Liver (tissue), 9 donors: ENCODE data around the gene WHRN. TPM values are rescaled to one million over a fixed set of nuclear protein-coding genes. Genes with fewer than 3 reads are reported as not detected.

Experiments
- DNase-seq: peaks from one replicate; pipeline ENCODE4 v3.0.0-alpha.2; 2017; ENCODE audit warnings: low spot score
- H3K27ac ChIP-seq, 2 donors: one replicate each; pipeline ENCODE4 v1.7.0; 2013; ENCODE audit warnings: inconsistent platforms in 2 of 2, low read length in 2 of 2, control low read depth in 1 of 2, low read depth in 1 of 2, mild to moderate bottlenecking in 1 of 2
- H3K27me3 ChIP-seq, 4 donors: one replicate each; pipeline versions ENCODE4 v1.6.1 to v1.7.0; 2013; ENCODE audit warnings: low read length in 3 of 4, inconsistent platforms in 1 of 4, mild to moderate bottlenecking in 1 of 4, moderate library complexity in 1 of 4; ENCODE audit not compliant: control insufficient read depth in 4 of 4, insufficient read depth in 4 of 4
- H3K36me3 ChIP-seq, 4 donors: one replicate each; pipeline versions ENCODE4 v1.6.1 to v1.7.0; 2013; ENCODE audit warnings: low read length in 3 of 4, mild to moderate bottlenecking in 3 of 4, low read depth in 1 of 4, moderate library complexity in 1 of 4; ENCODE audit not compliant: control insufficient read depth in 4 of 4, insufficient read depth in 3 of 4
- H3K4me1 ChIP-seq, 4 donors: one replicate each; pipeline versions ENCODE4 v1.6.1 to v1.7.0; 2013; ENCODE audit warnings: low read length in 3 of 4, mild to moderate bottlenecking in 3 of 4, moderate library complexity in 1 of 4; ENCODE audit not compliant: control insufficient read depth in 4 of 4, insufficient read depth in 4 of 4
- H3K4me3 ChIP-seq, 3 donors: one replicate each; pipeline versions ENCODE4 v1.6.1 to v1.7.0; 2013; ENCODE audit warnings: low read length in 3 of 3, control low read depth in 1 of 3, low read depth in 1 of 3, mild to moderate bottlenecking in 1 of 3
- H3K9ac ChIP-seq, 2 donors: one replicate each; pipeline ENCODE4 v1.7.0; 2013; ENCODE audit warnings: low read length in 2 of 2, mild to moderate bottlenecking in 2 of 2, moderate library complexity in 2 of 2, control low read depth in 1 of 2, low read depth in 1 of 2
- H3K9me3 ChIP-seq, 4 donors: one replicate each; pipeline versions ENCODE4 v1.6.1 to v1.7.0; 2013; ENCODE audit warnings: low read length in 3 of 4; ENCODE audit not compliant: control insufficient read depth in 4 of 4
- ATF3 ChIP-seq: IDR thresholded peaks from 2 replicates; pipeline ENCODE4 v1.6.1; 2016; ENCODE audit warnings: antibody characterized with exemption
- CTCF ChIP-seq: fragments of 150-350 bp; IDR thresholded peaks from 2 replicates; pipeline ENCODE4 v1.5.1; 2017; ENCODE audit warnings: improper control_type of control experiment, low read depth, low read length; ENCODE audit not compliant: missing input control
- EGR1 ChIP-seq, 2 donors: IDR thresholded peaks; 2 replicates each; pipeline ENCODE4 v1.6.1; 2016 to 2018; ENCODE audit warnings: antibody characterized with exemption in 2 of 2, low read depth in 2 of 2
- FOXA1 ChIP-seq: IDR thresholded peaks from 2 replicates; pipeline ENCODE4 v1.6.1; 2016; ENCODE audit warnings: antibody characterized with exemption
- FOXA2 ChIP-seq: IDR thresholded peaks from 2 replicates; pipeline ENCODE4 v1.6.1; 2016; ENCODE audit warnings: antibody characterized with exemption
- GABPA ChIP-seq, 2 donors: IDR thresholded peaks in 1 of 2; conservative IDR thresholded peaks in 1 of 2; 2 replicates each; pipeline ENCODE4 v1.6.1; 2016; ENCODE audit warnings: antibody characterized with exemption in 2 of 2, mild to moderate bottlenecking in 1 of 2, moderate library complexity in 1 of 2
- HNF4A ChIP-seq, 2 donors: conservative IDR thresholded peaks; 2 replicates each; pipeline ENCODE4 v1.6.1; 2016; ENCODE audit warnings: antibody characterized with exemption in 2 of 2, mild to moderate bottlenecking in 2 of 2
- HNF4G ChIP-seq: IDR thresholded peaks from 2 replicates; pipeline ENCODE4 v1.6.1; 2016; ENCODE audit warnings: antibody characterized with exemption
- JUND ChIP-seq, 2 donors: IDR thresholded peaks; 2 replicates each; pipeline ENCODE4 v1.6.1; 2016; ENCODE audit warnings: antibody characterized with exemption in 2 of 2
- MAX ChIP-seq: IDR thresholded peaks from 2 replicates; pipeline ENCODE4 v1.6.1; 2016; ENCODE audit warnings: antibody characterized with exemption
- NR2F2 ChIP-seq: IDR thresholded peaks from 2 replicates; pipeline ENCODE4 v1.6.1; 2016; ENCODE audit warnings: antibody characterized with exemption
- RAD21 ChIP-seq, 2 donors: IDR thresholded peaks; 2 replicates each; pipeline ENCODE4 v1.6.1; 2016; ENCODE audit warnings: antibody characterized with exemption in 2 of 2, mild to moderate bottlenecking in 2 of 2
- RXRA ChIP-seq, 2 donors: IDR thresholded peaks; 2 replicates each; pipeline ENCODE4 v1.6.1; 2017 to 2018; ENCODE audit warnings: antibody characterized with exemption in 2 of 2, mild to moderate bottlenecking in 1 of 2
- SP1 ChIP-seq: IDR thresholded peaks from 2 replicates; pipeline ENCODE4 v1.6.1; 2018; ENCODE audit warnings: antibody characterized with exemption, mild to moderate bottlenecking
- TAF1 ChIP-seq: conservative IDR thresholded peaks from 2 replicates; pipeline ENCODE4 v1.6.1; 2016; ENCODE audit warnings: antibody characterized with exemption, mild to moderate bottlenecking
- YY1 ChIP-seq: IDR thresholded peaks from 2 replicates; pipeline ENCODE4 v1.6.1; 2016; ENCODE audit warnings: antibody characterized with exemption, mild to moderate bottlenecking
- ZBTB33 ChIP-seq: IDR thresholded peaks from 2 replicates; pipeline ENCODE4 v1.6.1; 2016; ENCODE audit warnings: antibody characterized with exemption
- WGBS: extraction: QIAGEN DNeasy Blood & Tissue Kit; methylation state at CpG from one replicate; pipeline ENCODE4 v1.1.7; 2013; 5-methylcytosine and 5-hydroxymethylcytosine counted together
- polyA plus RNA-seq, 2 donors: library from polyadenylated mRNA; stranded (reverse) in 1 of 2; unstranded in 1 of 2; fragments of 200-250 nt in 1 of 2; fragments of >200 nt in 1 of 2; fragmentation: Nextera tagmentation in 1 of 2; extraction: Ambion mirVana in 1 of 2; gene quantifications; one replicate each; pipeline versions ENCODE4 v1.2.1 to v1.2.3, GENCODE V29; 2013 to 2015
- total RNA-seq, 2 donors: library from RNA; depleted of rRNA; stranded (reverse); fragments of >200 nt; gene quantifications; one replicate each; pipeline ENCODE4 v1.2.3, GENCODE V29; 2014
- TF ChIP-seq, protein P1 (sequence below): IDR thresholded peaks from 2 replicates; pipeline ENCODE4 v1.6.1; 2016; ENCODE audit warnings: antibody characterized with exemption, mild to moderate bottlenecking
- donor health status: healthy.
- donor health status: healthy.
- donor health status: healthy.
- donor health status: healthy.
- donor health status: healthy.

WHRN gene
- total and polyA plus RNA-seq, 4 donors: 0.42 to 1.9 (median 0.88) TPM

DNA sequence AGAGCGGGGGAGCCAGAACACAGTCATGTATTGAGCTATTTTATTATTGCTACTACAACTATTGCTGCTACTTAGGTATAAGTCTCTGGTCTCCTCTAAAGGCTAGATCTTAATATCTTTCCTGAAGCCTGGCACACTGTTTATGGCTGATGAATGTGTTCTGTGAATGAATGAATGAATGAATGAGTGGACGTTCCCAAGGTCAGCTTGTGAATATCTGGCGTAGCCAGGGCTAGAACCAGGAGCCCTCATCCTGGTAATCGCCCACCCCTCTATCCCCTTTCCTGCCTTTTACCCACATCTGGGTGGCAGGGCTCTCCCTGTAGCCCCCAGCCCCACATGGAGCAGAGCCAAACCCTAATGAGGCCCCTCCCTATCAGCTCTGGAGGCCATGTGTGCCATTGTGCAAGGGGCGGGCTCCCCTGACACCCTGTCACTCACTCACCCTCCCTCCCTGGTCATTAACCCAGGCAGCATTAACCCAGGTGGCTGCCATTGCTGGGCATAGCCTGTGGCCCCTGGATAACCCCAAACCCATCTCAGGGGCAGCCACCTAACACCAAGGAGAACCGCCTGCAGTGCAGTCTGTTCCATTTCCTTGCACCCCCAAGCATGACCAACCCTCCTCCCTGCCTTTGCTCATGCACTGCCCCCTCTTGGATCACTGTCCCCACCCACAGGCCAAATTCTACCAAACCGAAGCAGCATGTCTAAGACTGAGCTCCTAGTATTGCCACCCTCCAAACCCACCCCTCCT is 115.5 kb downstream of the WHRN start:
- no peaks in the 10 kb centered on the region for H3K9me3 ChIP-seq
- DNase-seq: no peak
- H3K27me3 ChIP-seq: no peaks in the 10 kb centered on the region
- no peak overlapping the region for H3K27ac ChIP-seq
- H3K9ac ChIP-seq: no peak overlapping the region
- H3K4me1 ChIP-seq: peaks cover 8 to 73% (median 52%) of the 10 kb centered on the region in 4 donors
- 87% methylated on average over 7 of the region's 7 CpGs for WGBS
- TF ChIP-seq, protein P1, sequence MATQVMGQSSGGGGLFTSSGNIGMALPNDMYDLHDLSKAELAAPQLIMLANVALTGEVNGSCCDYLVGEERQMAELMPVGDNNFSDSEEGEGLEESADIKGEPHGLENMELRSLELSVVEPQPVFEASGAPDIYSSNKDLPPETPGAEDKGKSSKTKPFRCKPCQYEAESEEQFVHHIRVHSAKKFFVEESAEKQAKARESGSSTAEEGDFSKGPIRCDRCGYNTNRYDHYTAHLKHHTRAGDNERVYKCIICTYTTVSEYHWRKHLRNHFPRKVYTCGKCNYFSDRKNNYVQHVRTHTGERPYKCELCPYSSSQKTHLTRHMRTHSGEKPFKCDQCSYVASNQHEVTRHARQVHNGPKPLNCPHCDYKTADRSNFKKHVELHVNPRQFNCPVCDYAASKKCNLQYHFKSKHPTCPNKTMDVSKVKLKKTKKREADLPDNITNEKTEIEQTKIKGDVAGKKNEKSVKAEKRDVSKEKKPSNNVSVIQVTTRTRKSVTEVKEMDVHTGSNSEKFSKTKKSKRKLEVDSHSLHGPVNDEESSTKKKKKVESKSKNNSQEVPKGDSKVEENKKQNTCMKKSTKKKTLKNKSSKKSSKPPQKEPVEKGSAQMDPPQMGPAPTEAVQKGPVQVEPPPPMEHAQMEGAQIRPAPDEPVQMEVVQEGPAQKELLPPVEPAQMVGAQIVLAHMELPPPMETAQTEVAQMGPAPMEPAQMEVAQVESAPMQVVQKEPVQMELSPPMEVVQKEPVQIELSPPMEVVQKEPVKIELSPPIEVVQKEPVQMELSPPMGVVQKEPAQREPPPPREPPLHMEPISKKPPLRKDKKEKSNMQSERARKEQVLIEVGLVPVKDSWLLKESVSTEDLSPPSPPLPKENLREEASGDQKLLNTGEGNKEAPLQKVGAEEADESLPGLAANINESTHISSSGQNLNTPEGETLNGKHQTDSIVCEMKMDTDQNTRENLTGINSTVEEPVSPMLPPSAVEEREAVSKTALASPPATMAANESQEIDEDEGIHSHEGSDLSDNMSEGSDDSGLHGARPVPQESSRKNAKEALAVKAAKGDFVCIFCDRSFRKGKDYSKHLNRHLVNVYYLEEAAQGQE: no peak
- TF ChIP-seq CTCF (no peak), JUND (IDR thresholded peaks at IDR 0.05) (no peak), ZBTB33 (no peak), RAD21 (IDR thresholded peaks at IDR 0.05) (no peak), ATF3 (no peak), NR2F2 (no peak), TAF1 (no peak), FOXA2 (no peak), EGR1 (IDR thresholded peaks at IDR 0.05; ENCODE audit: low read depth in 2 of 2) (no peak), RXRA (IDR thresholded peaks at IDR 0.05) (no peak), HNF4G (no peak), GABPA (IDR thresholded peaks at IDR 0.05 in 1 of 2, conservative IDR thresholded peaks at IDR 0.05 in 1 of 2) (no peak), HNF4A (conservative IDR thresholded peaks at IDR 0.05) (no peak), MAX (no peak), SP1 (no peak), FOXA1 (no peak), YY1 (no peak)
- no peaks in the 10 kb centered on the region for H3K36me3 ChIP-seq
- no peak overlapping the region for H3K4me3 ChIP-seq
